Brain microvascular endothelial cell (primary cell): ENCODE results near the gene ZIC5.

Experiments
- DNase-seq: peaks from one replicate; pipeline ENCODE4 v3.0.0-alpha.2; 2020
- H3K27ac ChIP-seq: fragments of 250-450 bp; sonication (Bioruptor Pico); 2 replicates; pipeline ENCODE4 v1.5.1; 2020; ENCODE audit warnings: mild to moderate bottlenecking, moderate library complexity
- H3K27me3 ChIP-seq: fragments of 250-450 bp; sonication (Bioruptor Pico); replicated peaks from 2 replicates; pipeline ENCODE4 v1.5.1; 2020; ENCODE audit warnings: mild to moderate bottlenecking
- H3K36me3 ChIP-seq: fragments of 250-450 bp; sonication (Bioruptor Pico); replicated peaks from 2 replicates; pipeline ENCODE4 v1.5.1; 2020; ENCODE audit warnings: mild to moderate bottlenecking
- H3K4me3 ChIP-seq: 2 replicates; pipeline ENCODE4 v1.5.1; 2011; ENCODE audit warnings: low read depth, mild to moderate bottlenecking, control low read depth, low read length, moderate library complexity
- CTCF ChIP-seq: IDR thresholded peaks from 2 replicates; pipeline ENCODE4 v1.5.1; 2011; ENCODE audit warnings: low read depth, mild to moderate bottlenecking, moderate library complexity, low read length, control low read depth, inconsistent platforms; ENCODE audit errors: missing control alignments
- in situ Hi-C: cut with HindIII; loops from 2 replicates; pipeline ENCODE4 v1.10.0; 2017; ENCODE audit warnings: low sequenced_read_pairs, low pct_ligation_motif_present

Gene ZIC5

GRCh38 chr13:99923877-99924582, 47.5 kb downstream of the ZIC5 start:
- no peak overlapping the region for H3K27ac ChIP-seq
- H3K27me3 ChIP-seq: no peaks in the 10 kb centered on the region
- in situ Hi-C loops: no loop called here
- no peaks in the 10 kb centered on the region for H3K36me3 ChIP-seq
- no peak for TF ChIP-seq CTCF
- no peak for DNase-seq
- H3K4me3 ChIP-seq: no peak overlapping the region

GRCh38 chr13:99922631-99923404, 48.7 kb downstream of the ZIC5 start:
- no peak for TF ChIP-seq CTCF
- in situ Hi-C loops: no loop called here

GRCh38 chr13:99919132-99919531, 52.4 kb downstream of the ZIC5 start:
- TF ChIP-seq CTCF: no peak
- Histone ChIP-seq H3K36me3 (no peaks in the 10 kb centered on the region), H3K4me3 (no peak overlapping the region), H3K27me3 (no peaks in the 10 kb centered on the region), H3K27ac (no peak overlapping the region)
- no peak for DNase-seq
- in situ Hi-C loops: no loop called here

More at GRCh38 chr13:99922631-99923404, 48.7 kb downstream of the ZIC5 start:
- no peaks in the 10 kb centered on the region for H3K36me3 ChIP-seq
- H3K27me3 ChIP-seq: no peaks in the 10 kb centered on the region
- no peak overlapping the region for H3K4me3 ChIP-seq
- no peak for DNase-seq
- no peak overlapping the region for H3K27ac ChIP-seq

- peaks cover 3% of the 10 kb centered on the region for H3K27me3 ChIP-seq
- TF ChIP-seq CTCF: peak; percentile 94
- H3K4me3 ChIP-seq: no peak overlapping the region
- peak; percentile 70 for DNase-seq
- in situ Hi-C loops: no loop called here
- H3K27ac ChIP-seq: no peak overlapping the region
- H3K36me3 ChIP-seq: no peaks in the 10 kb centered on the region
Observed at GRCh38 chr13:99916366-99917103, 55.0 kb downstream of the ZIC5 start.

GRCh38 chr13:99913167-99913566, 58.4 kb downstream of the ZIC5 start:
- TF ChIP-seq CTCF: no peak
- Histone ChIP-seq H3K27ac (no peak overlapping the region), H3K36me3 (no peaks in the 10 kb centered on the region), H3K4me3 (no peak overlapping the region), H3K27me3 (peaks cover 3% of the 10 kb centered on the region)
- in situ Hi-C loops: no loop called here
- DNase-seq: no peak
